IMR-90 (cell line): ENCODE measurements around the gene ADGRF3. TPM values are rescaled to one million over a fixed set of nuclear protein-coding genes. Genes with fewer than 3 reads are reported as not detected.

ENCODE experiments used
- ATAC-seq: fragments of 200-7000 bp; cut with Tn5 transposase; 2 replicates; pipeline ENCODE4 v1.9.1; 2020; ENCODE audit warnings: low read depth, mild to moderate bottlenecking, moderate library complexity
- BruUV-seq: library from RNA; stranded (reverse); fragments of 400-500 nt; replicated peaks from 2 replicates; lab custom pipeline; 2021; lab: Mats Ljungman, UMichigan
- CTCF ChIA-PET: fragments of 300-600 bp; formaldehyde crosslinking; extraction: SDS; loops from one replicate; lab custom pipeline; 2021; ENCODE audit warnings: antibody characterized with exemption; lab: Yijun Ruan, JAX
- POLR2A ChIA-PET: fragments of 300-600 bp; sonication (Branson Sonifier 250); formaldehyde crosslinking; loops from one replicate; lab custom pipeline; 2022; ENCODE audit warnings: antibody characterized with exemption; ENCODE audit not compliant: unreplicated experiment; lab: Charles Lee
- DNase-seq: peaks from one replicate; pipeline ENCODE4 v3.0.0; 2013
- H2AFZ ChIP-seq: replicated peaks from 2 replicates; pipeline ENCODE3; 2013; ENCODE audit warnings: low read length, mild to moderate bottlenecking; ENCODE audit not compliant: poor library complexity
- H2AK5ac ChIP-seq: 2 replicates; pipeline ENCODE4 v1.6.1; 2013; ENCODE audit warnings: low read depth, low read length, inconsistent platforms
- H2AK9ac ChIP-seq: replicated peaks from 2 replicates; pipeline ENCODE3; 2013; ENCODE audit warnings: mild to moderate bottlenecking, low read depth, low read length, moderate library complexity; ENCODE audit not compliant: poor library complexity
- H2BK120ac ChIP-seq: 2 replicates; pipeline ENCODE4 v1.6.1; 2013; ENCODE audit warnings: low read depth, low read length, inconsistent platforms
- H2BK15ac ChIP-seq: 3 replicates; pipeline ENCODE4 v1.6.1; 2013; ENCODE audit warnings: low read depth, low read length, inconsistent platforms
- H2BK20ac ChIP-seq: 2 replicates; pipeline ENCODE4 v1.6.1; 2013; ENCODE audit warnings: low read depth, mild to moderate bottlenecking, inconsistent platforms, low read length, moderate library complexity
- H2BK5ac ChIP-seq: 2 replicates; pipeline ENCODE4 v1.6.1; 2013; ENCODE audit warnings: mild to moderate bottlenecking, low read depth, low read length, inconsistent platforms; ENCODE audit not compliant: poor library complexity, severe bottlenecking
- H3K14ac ChIP-seq: replicated peaks from 2 replicates; pipeline ENCODE4 v1.6.1; 2013; ENCODE audit warnings: low read depth, low read length, inconsistent platforms
- H3K18ac ChIP-seq: 2 replicates; pipeline ENCODE4 v1.6.1; 2013; ENCODE audit warnings: low read depth, low read length, control low read depth
- H3K23ac ChIP-seq: 2 replicates; pipeline ENCODE4 v1.6.1; 2013; ENCODE audit warnings: low read depth, low read length, inconsistent platforms
- H3K27ac ChIP-seq: 2 replicates; pipeline ENCODE4 v1.5.1; 2013; ENCODE audit warnings: mild to moderate bottlenecking, control low read depth, low read length; ENCODE audit not compliant: insufficient read depth
- H3K27me3 ChIP-seq: 2 replicates; pipeline ENCODE4 v1.6.1; 2013; ENCODE audit warnings: low read length; ENCODE audit not compliant: control insufficient read depth, insufficient read depth
- H3K36me3 ChIP-seq: 2 replicates; pipeline ENCODE4 v1.6.1; 2013; ENCODE audit warnings: low read length, mixed read lengths; ENCODE audit not compliant: control insufficient read depth, insufficient read depth
- H3K4ac ChIP-seq: 2 replicates; pipeline ENCODE4 v1.6.1; 2013; ENCODE audit warnings: low read depth, low read length, inconsistent platforms
- H3K4me1 ChIP-seq: 2 replicates; pipeline ENCODE4 v1.6.1; 2013; ENCODE audit warnings: low read length, mixed read lengths; ENCODE audit not compliant: control insufficient read depth, insufficient read depth
- H3K4me2 ChIP-seq: 2 replicates; pipeline ENCODE4 v1.6.1; 2013; ENCODE audit warnings: low read depth, mild to moderate bottlenecking, control low read depth, low read length, moderate library complexity
- H3K4me3 ChIP-seq: 2 replicates; pipeline ENCODE4 v1.5.1; 2013; ENCODE audit warnings: low read depth, mild to moderate bottlenecking, control low read depth, low read length, moderate library complexity; ENCODE audit not compliant: insufficient read depth
- H3K56ac ChIP-seq: 2 replicates; pipeline ENCODE4 v1.6.1; 2013; ENCODE audit warnings: low read length, inconsistent platforms; ENCODE audit not compliant: insufficient read depth; ENCODE audit errors: extremely low read depth
- H3K79me1 ChIP-seq, 2 experiments: 2 replicates each; pipeline ENCODE4 v1.6.1; 2013; ENCODE audit warnings: low read length in 2 of 2, inconsistent platforms in 1 of 2, low read depth in 1 of 2
- H3K9ac ChIP-seq: 2 replicates; pipeline ENCODE4 v1.6.1; 2013; ENCODE audit warnings: low read depth, low read length, control low read depth
- H3K9me1 ChIP-seq: 2 replicates; pipeline ENCODE4 v1.6.1; 2013; ENCODE audit warnings: low read length, inconsistent platforms; ENCODE audit not compliant: insufficient read depth
- H3K9me3 ChIP-seq: 2 replicates; pipeline ENCODE4 v1.6.1; 2013; ENCODE audit warnings: low read length; ENCODE audit not compliant: control insufficient read depth, insufficient read depth
- H4K20me1 ChIP-seq: 2 replicates; pipeline ENCODE4 v1.6.1; 2013; ENCODE audit warnings: low read length, inconsistent platforms; ENCODE audit not compliant: insufficient read depth
- H4K5ac ChIP-seq: 2 replicates; pipeline ENCODE4 v1.6.1; 2013; ENCODE audit warnings: mild to moderate bottlenecking, low read depth, low read length, control low read depth
- H4K8ac ChIP-seq, 2 experiments: 2 replicates each; pipeline ENCODE4 v1.6.1; 2013; ENCODE audit warnings: low read depth in 2 of 2, low read length in 2 of 2, control low read depth in 1 of 2, inconsistent platforms in 1 of 2
- H4K91ac ChIP-seq: 2 replicates; pipeline ENCODE4 v1.6.1; 2013; ENCODE audit warnings: low read depth, low read length, inconsistent platforms; ENCODE audit not compliant: insufficient read depth
- BHLHE40 ChIP-seq: fragments of 150-350 bp; IDR thresholded peaks from 2 replicates; pipeline ENCODE4 v1.6.1; 2016; ENCODE audit warnings: mild to moderate bottlenecking, low read depth, low read length
- CEBPB ChIP-seq: IDR thresholded peaks from 2 replicates; pipeline ENCODE4 v1.6.1; 2012; ENCODE audit warnings: low read depth, low read length, improper control_type of control experiment
- CHD1 ChIP-seq: IDR thresholded peaks from 2 replicates; pipeline ENCODE4 v1.6.1; 2012; ENCODE audit warnings: low read depth, low read length, improper control_type of control experiment
- CTCF ChIP-seq: conservative IDR thresholded peaks from 2 replicates; pipeline ENCODE4 v1.5.1; 2012; ENCODE audit warnings: mild to moderate bottlenecking, low read depth, low read length, improper control_type of control experiment
- ELK1 ChIP-seq: fragments of 150-350 bp; IDR thresholded peaks from 2 replicates; pipeline ENCODE4 v1.6.1; 2016; ENCODE audit warnings: low read depth, mild to moderate bottlenecking, low read length, moderate library complexity, borderline replicate concordance
- FOS ChIP-seq: fragments of 150-350 bp; IDR thresholded peaks from 2 replicates; pipeline ENCODE4 v1.6.1; 2016; ENCODE audit warnings: low read depth, low read length
- MAFK ChIP-seq: IDR thresholded peaks from 2 replicates; pipeline ENCODE4 v1.6.1; 2012; ENCODE audit warnings: low read depth, low read length, improper control_type of control experiment
- MXI1 ChIP-seq: IDR thresholded peaks from 2 replicates; pipeline ENCODE4 v1.6.1; 2012; ENCODE audit warnings: low read depth, mild to moderate bottlenecking, low read length, moderate library complexity, borderline replicate concordance
- NFE2L2 ChIP-seq: fragments of 150-350 bp; IDR thresholded peaks from 2 replicates; pipeline ENCODE4 v1.6.1; 2016; ENCODE audit warnings: low read depth, mild to moderate bottlenecking, low read length
- POLR2A ChIP-seq: IDR thresholded peaks from 2 replicates; pipeline ENCODE4 v1.6.1; 2012; ENCODE audit warnings: mild to moderate bottlenecking, low read depth, low read length
- RAD21 ChIP-seq: IDR thresholded peaks from 2 replicates; pipeline ENCODE4 v1.6.1; 2012; ENCODE audit warnings: low read length, improper control_type of control experiment
- RCOR1 ChIP-seq: IDR thresholded peaks from 2 replicates; pipeline ENCODE4 v1.6.1; 2012; ENCODE audit warnings: mild to moderate bottlenecking, low read length, improper control_type of control experiment; ENCODE audit not compliant: insufficient replicate concordance
- SMC3 ChIP-seq: fragments of 150-350 bp; IDR thresholded peaks from 2 replicates; pipeline ENCODE4 v1.6.1; 2016; ENCODE audit warnings: low read depth, mild to moderate bottlenecking, antibody characterized with exemption, low read length, moderate library complexity
- WGBS, 2 experiments: methylation state at CpG; one replicate each; pipeline versions ENCODE4 v1.1.5 to v1.1.7; 2013; ENCODE audit warnings: missing lambda C conversion rate in 2 of 2; ENCODE audit not compliant: insufficient read length in 1 of 2; ENCODE audit errors: extremely low coverage in 2 of 2; 5-methylcytosine and 5-hydroxymethylcytosine counted together
- dilution Hi-C: fragments of 300-500 bp; cut with HindIII; formaldehyde crosslinking; loops from one replicate; pipeline ENCODE4 v1.14.3; 2018; ENCODE audit warnings: low sequenced_read_pairs; ENCODE audit not compliant: unreplicated experiment
- in situ Hi-C: fragments of 300-500 bp; cut with MboI; formaldehyde crosslinking; loops from 3 replicates; pipeline ENCODE4 v1.14.3; 2019; ENCODE audit warnings: low sequenced_read_pairs, inconsistent platforms, mixed read lengths
- intact Hi-C: fragments of 100-400 bp; cut with micrococcal nuclease; formaldehyde crosslinking; loops from 2 replicates; pipeline ENCODE4 v1.10.0; 2022
- polyA plus RNA-seq, 3 experiments: library from polyadenylated mRNA; depleted of rRNA; stranded (reverse); fragments of >200 nt; gene quantifications; 2 replicates each; pipeline ENCODE4 v1.2.3, GENCODE V29; 2012; ENCODE audit warnings: low replicate concordance in 1 of 3
- total RNA-seq: library from RNA; depleted of rRNA; stranded (reverse); fragments of >200 nt; gene quantifications from 2 replicates; pipeline ENCODE4 v1.2.3, GENCODE V29; 2012

Gene ADGRF3
- total and polyA plus RNA-seq, 2 of the 4 experiments (the other 2 are of a cell fraction): 0.15 TPM; not detected in 1

- Histone ChIP-seq H2BK20ac (no peak overlapping the region), H3K9ac (no peak overlapping the region), H3K27me3 (peaks cover 25% of the 10 kb centered on the region), H2BK5ac (no peak overlapping the region), H3K27ac (no peak overlapping the region), H3K36me3 (no peaks in the 10 kb centered on the region), H3K9me1 (no peaks in the 10 kb centered on the region; the same call in 1 of the 2 replicates), H3K4ac (no peak overlapping the region), H3K4me1 (no peaks in the 10 kb centered on the region), H2AK5ac (no peak overlapping the region), H3K56ac (no peak overlapping the region), H4K20me1 (no peaks in the 10 kb centered on the region), H3K4me2 (no peak overlapping the region), H4K5ac (no peak overlapping the region), H2AFZ (no peak overlapping the region), H2AK9ac (no peak overlapping the region), H2BK120ac (no peak overlapping the region), H3K23ac (no peak overlapping the region), H3K79me1 (no peaks in the 10 kb centered on the region), H3K18ac (no peak overlapping the region), H3K4me3 (no peak overlapping the region), H4K8ac (no peak overlapping the region), H3K9me3 (no peaks in the 10 kb centered on the region), H2BK15ac (no peak overlapping the region), H4K91ac (no peak overlapping the region), H3K14ac (no peak overlapping the region)
- intact Hi-C loops: no loop called here
- WGBS, 2 experiments: 73% methylated on average over 2 of the region's 9 CpGs; no CpG with 5 or more reads in 1 of the 2 experiments
- no peak for TF ChIP-seq POLR2A
- no peak for TF ChIP-seq RCOR1
- no peak for TF ChIP-seq CTCF
- TF ChIP-seq SMC3: no peak
- TF ChIP-seq MAFK: no peak
- TF ChIP-seq NFE2L2: no peak
- no peak for TF ChIP-seq FOS
- no peak for TF ChIP-seq BHLHE40
- no peak for TF ChIP-seq ELK1
- TF ChIP-seq MXI1: no peak
- no peak for TF ChIP-seq CHD1
- TF ChIP-seq CEBPB: no peak
- TF ChIP-seq RAD21: no peak
- no TSS peak for BruUV-seq
- in situ Hi-C loops: no loop called here
- DNase-seq (no peak), ATAC-seq (no peak)
- ChIA-PET CTCF (no interaction called here), POLR2A (no interaction called here)
- dilution Hi-C loops: no loop called here
Measured at GRCh38 chr2:26312471-26312870, 34.1 kb downstream of the ADGRF3 start.
